GM23248 (cell line): Measurements from ENCODE around the gene KRTAP3-1. TPM values are rescaled to one million over a fixed set of nuclear protein-coding genes. Genes with fewer than 3 reads are reported as not detected.

Source experiments
- DNase-seq: peaks from one replicate; pipeline ENCODE4 v3.0.0-alpha.2; 2015
- H2AFZ ChIP-seq: fragments of 200-600 bp; sonication (generic); 2 replicates; pipeline ENCODE4 v1.6.1; 2016; ENCODE audit warnings: antibody characterized with exemption
- H3F3A ChIP-seq: fragments of 200-600 bp; sonication (generic); 2 replicates; pipeline ENCODE4 v1.6.1; 2016; ENCODE audit warnings: mild to moderate bottlenecking, antibody characterized with exemption, mixed run types; ENCODE audit not compliant: insufficient read depth
- H3K27ac ChIP-seq: fragments of 200-600 bp; sonication (generic); 2 replicates; pipeline ENCODE4 v1.5.1; 2016; ENCODE audit warnings: mild to moderate bottlenecking
- H3K27me3 ChIP-seq: fragments of 200-600 bp; sonication (generic); replicated peaks from 2 replicates; pipeline ENCODE4 v1.6.1; 2016; ENCODE audit warnings: mild to moderate bottlenecking; ENCODE audit not compliant: insufficient read depth
- H3K36me3 ChIP-seq: fragments of 200-600 bp; sonication (generic); 2 replicates; pipeline ENCODE4 v1.6.1; 2016; ENCODE audit warnings: low read depth, mild to moderate bottlenecking
- H3K4me1 ChIP-seq: fragments of 200-600 bp; sonication (generic); 2 replicates; pipeline ENCODE4 v1.6.1; 2016; ENCODE audit warnings: mild to moderate bottlenecking; ENCODE audit not compliant: insufficient read depth
- H3K4me2 ChIP-seq: fragments of 200-600 bp; sonication (generic); one replicate; pipeline ENCODE4 v1.6.1; 2016; ENCODE audit warnings: mild to moderate bottlenecking; ENCODE audit not compliant: unreplicated experiment
- H3K4me3 ChIP-seq: fragments of 200-600 bp; sonication (generic); 2 replicates; pipeline ENCODE4 v1.5.1; 2016; ENCODE audit warnings: mild to moderate bottlenecking
- H3K79me2 ChIP-seq: fragments of 200-600 bp; sonication (generic); 2 replicates; pipeline ENCODE4 v1.6.1; 2016; ENCODE audit warnings: mild to moderate bottlenecking; ENCODE audit not compliant: insufficient read depth
- H3K9ac ChIP-seq: fragments of 200-600 bp; sonication (generic); 2 replicates; pipeline ENCODE4 v1.6.1; 2016; ENCODE audit warnings: mild to moderate bottlenecking
- H3K9me2 ChIP-seq: fragments of 200-600 bp; sonication (generic); 2 replicates; pipeline ENCODE4 v1.6.1; 2016; ENCODE audit warnings: mixed run types, mild to moderate bottlenecking, moderate library complexity; ENCODE audit not compliant: insufficient read depth
- H3K9me3 ChIP-seq: fragments of 200-600 bp; sonication (generic); one replicate; pipeline ENCODE4 v1.6.1; 2017; ENCODE audit warnings: low read depth
- H4K20me1 ChIP-seq: fragments of 200-600 bp; sonication (generic); 2 replicates; pipeline ENCODE4 v1.6.0; 2016; ENCODE audit not compliant: insufficient read depth
- EZH2 ChIP-seq: fragments of 200-600 bp; sonication (generic); IDR thresholded peaks from 2 replicates; pipeline ENCODE4 v1.6.1; 2018; ENCODE audit warnings: antibody characterized with exemption, mild to moderate bottlenecking; ENCODE audit not compliant: insufficient read depth, poor library complexity, severe bottlenecking
- EZH2phosphoT487 ChIP-seq: fragments of 200-600 bp; sonication (generic); IDR thresholded peaks from 2 replicates; pipeline ENCODE4 v1.6.1; 2018; ENCODE audit warnings: antibody characterized with exemption, moderate library complexity, mild to moderate bottlenecking, low read depth; ENCODE audit not compliant: insufficient read depth
- WGBS, 2 experiments: methylation state at CpG; one replicate each; pipeline ENCODE4 v1.1.6; 2015 to 2017; ENCODE audit warnings: low lambda C conversion rate in 2 of 2, low coverage in 1 of 2; ENCODE audit errors: missing lambda C conversion rate in 2 of 2; 5-methylcytosine and 5-hydroxymethylcytosine counted together
- in situ Hi-C: fragments of 300-500 bp; cut with MboI; formaldehyde crosslinking; loops from 2 replicates; pipeline ENCODE4 v1.15.0; 2020
- polyA plus RNA-seq: library from polyadenylated mRNA; unstranded; fragments of >200 nt; fragmentation: Nextera tagmentation; extraction: Ambion mirVana; gene quantifications from 2 replicates; pipeline ENCODE4 v1.2.1, GENCODE V29; 2016
- total RNA-seq: library from RNA; depleted of rRNA; stranded (reverse); fragments of >200 nt; shearing (Covaris generic); gene quantifications from 2 replicates; pipeline ENCODE4 v1.2.3, GENCODE V29; 2014

KRTAP3-1 gene
- total and polyA plus RNA-seq, 2 experiments from 2014 or later = not detected

DNA sequence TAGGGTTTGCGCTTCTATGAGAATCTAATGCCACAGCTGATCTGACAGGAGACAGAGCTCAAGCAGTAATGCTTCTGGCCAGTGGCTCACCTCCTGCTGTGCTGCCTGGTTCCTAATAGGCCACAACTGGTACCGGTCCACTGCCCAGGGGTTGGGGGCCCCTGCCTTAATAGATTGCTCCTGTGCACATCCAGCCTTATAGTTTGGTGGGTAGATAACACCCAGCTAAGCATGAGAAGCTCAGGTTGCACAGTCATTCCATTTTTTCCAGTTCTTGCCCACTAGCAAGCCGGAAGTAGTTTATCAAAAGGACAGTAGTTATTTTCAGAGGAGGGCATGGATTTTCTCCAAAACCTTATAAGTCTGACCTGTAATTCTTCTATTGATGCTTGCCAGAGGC is 10.5 kb upstream of the KRTAP3-1 start:
- no peak for DNase-seq
- WGBS, 2 experiments = 94 to 100% methylated on average over 3 of the region's 3 CpGs
- no peak overlapping the region for H3K4me2 ChIP-seq

DNA sequence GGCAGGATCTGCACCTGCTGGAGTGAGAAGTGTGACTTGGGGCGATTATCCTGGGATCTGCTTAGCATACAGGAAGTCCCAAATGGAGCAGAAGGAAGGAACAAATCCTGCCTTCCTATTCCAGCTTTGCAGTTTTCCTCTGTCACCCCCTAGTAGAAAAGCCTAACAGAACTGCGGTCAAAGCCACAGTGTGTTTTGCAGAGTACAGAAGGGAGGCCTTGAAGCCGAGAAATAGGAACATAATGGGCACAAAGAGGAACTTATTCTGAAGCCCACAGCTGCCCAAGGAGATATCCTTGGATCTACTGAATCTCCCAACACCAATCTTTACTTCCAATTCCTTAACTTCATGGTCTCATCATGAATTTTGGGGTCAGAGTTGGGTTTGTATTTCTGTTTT is 9.6 kb upstream of the KRTAP3-1 start:
- no peak overlapping the region for H3K9ac ChIP-seq
- no peak for DNase-seq
- no peak overlapping the region for H3K27ac ChIP-seq
- H3F3A ChIP-seq = peaks cover 11% of the 10 kb centered on the region
- 92 to 97% methylated on average over 3 of the region's 3 CpGs for WGBS, 2 experiments
- peaks cover 7% of the 10 kb centered on the region for H3K4me1 ChIP-seq
- H4K20me1 ChIP-seq = no peaks in the 10 kb centered on the region
- TF ChIP-seq EZH2 (no peak), EZH2phosphoT487 (no peak)
- no peaks in the 10 kb centered on the region for H3K9me3 ChIP-seq
- in situ Hi-C loops = no loop called here
- no peak overlapping the region for H3K4me2 ChIP-seq
- H3K79me2 ChIP-seq = no peaks in the 10 kb centered on the region
- H3K9me2 ChIP-seq = no peaks in the 10 kb centered on the region
- no peak overlapping the region for H2AFZ ChIP-seq
- H3K27me3 ChIP-seq = no peaks in the 10 kb centered on the region
- H3K36me3 ChIP-seq = no peaks in the 10 kb centered on the region
- no peak overlapping the region for H3K4me3 ChIP-seq

More for the DNA sequence above, 10.5 kb upstream of the KRTAP3-1 start:
- no peak overlapping the region for H3K9ac ChIP-seq
- peaks cover 4% of the 10 kb centered on the region; the same call in 1 of the 2 replicates for H3F3A ChIP-seq
- no peak overlapping the region for H3K27ac ChIP-seq
- no peaks in the 10 kb centered on the region for H3K79me2 ChIP-seq
- no peaks in the 10 kb centered on the region for H4K20me1 ChIP-seq
- H3K9me2 ChIP-seq = no peaks in the 10 kb centered on the region
- no peak overlapping the region for H2AFZ ChIP-seq
- no peaks in the 10 kb centered on the region for H3K4me1 ChIP-seq
- H3K36me3 ChIP-seq = no peaks in the 10 kb centered on the region
- H3K4me3 ChIP-seq = no peak overlapping the region
- H3K27me3 ChIP-seq = no peaks in the 10 kb centered on the region
- TF ChIP-seq EZH2 = no peak
- no peak for TF ChIP-seq EZH2phosphoT487
- no peaks in the 10 kb centered on the region for H3K9me3 ChIP-seq
- in situ Hi-C loops = no loop called here

DNA sequence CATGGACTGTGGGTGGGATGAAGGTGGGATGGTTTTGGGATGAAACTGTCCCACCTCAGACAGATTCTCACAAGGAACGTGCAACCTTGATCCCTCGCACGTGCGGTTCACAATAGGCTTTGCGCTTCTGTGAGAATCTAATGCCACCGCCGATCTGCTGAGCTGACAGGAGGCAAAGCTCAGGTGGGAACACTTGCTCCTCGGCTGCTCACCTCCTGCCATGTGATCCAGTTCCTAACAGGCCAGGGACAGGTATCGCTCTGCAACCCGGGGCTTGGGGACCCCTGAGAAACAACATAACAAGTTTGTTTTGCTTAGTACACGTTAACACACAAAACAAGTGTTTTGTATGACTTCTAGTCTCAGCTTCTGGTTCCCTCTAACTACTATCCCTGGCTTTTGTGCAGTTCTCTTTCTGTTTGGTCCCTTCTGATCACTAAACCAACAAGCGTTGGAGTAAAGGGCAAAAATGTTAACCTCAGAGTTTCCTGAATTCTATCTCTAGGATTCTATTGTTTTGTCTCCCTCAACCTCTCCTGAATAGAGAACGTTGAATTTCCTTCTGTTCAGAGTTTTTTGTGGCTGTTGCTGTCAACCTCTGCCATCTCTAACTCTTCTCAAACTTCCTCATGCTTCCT is 7.8 kb upstream of the KRTAP3-1 start:
- Histone ChIP-seq H3K36me3 (no peaks in the 10 kb centered on the region), H3K9me3 (no peaks in the 10 kb centered on the region), H3K9me2 (no peaks in the 10 kb centered on the region), H3K4me3 (no peak overlapping the region), H3K27ac (no peak overlapping the region), H2AFZ (no peak overlapping the region), H3K27me3 (no peaks in the 10 kb centered on the region), H3K9ac (no peak overlapping the region), H3K4me1 (peaks cover 16% of the 10 kb centered on the region), H3K79me2 (no peaks in the 10 kb centered on the region), H3F3A (peaks cover 28% of the 10 kb centered on the region), H3K4me2 (no peak overlapping the region), H4K20me1 (no peaks in the 10 kb centered on the region)
- TF ChIP-seq EZH2phosphoT487 (no peak), EZH2 (no peak)
- no peak for DNase-seq
- WGBS, 2 experiments = 90 to 92% methylated on average over 13 of the region's 13 CpGs
- in situ Hi-C loops = no loop called here

DNA sequence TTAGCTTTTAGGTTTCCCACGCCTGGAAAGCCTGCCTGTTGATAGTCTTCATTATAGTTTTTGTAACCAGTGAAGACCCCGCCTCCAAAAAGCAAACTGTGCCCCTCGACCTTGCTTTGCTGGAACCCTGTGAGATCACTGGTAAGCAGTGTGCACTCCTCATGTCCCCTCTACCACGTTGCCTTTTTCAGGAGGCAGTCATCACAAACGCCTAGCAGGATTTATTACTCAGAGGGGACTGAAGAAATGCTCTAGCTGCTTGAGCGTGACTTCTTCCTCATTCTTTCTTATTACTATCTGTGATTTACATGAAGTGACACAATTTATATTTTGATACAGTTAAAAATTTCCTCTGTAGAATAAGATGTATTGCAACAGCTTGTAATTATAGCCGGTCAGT is 6.5 kb upstream of the KRTAP3-1 start:
- Histone ChIP-seq H3K9me3 (no peaks in the 10 kb centered on the region), H3K4me2 (no peak overlapping the region), H3F3A (peaks cover 28% of the 10 kb centered on the region), H3K4me1 (peaks cover 16% of the 10 kb centered on the region), H3K36me3 (no peaks in the 10 kb centered on the region), H3K9me2 (no peaks in the 10 kb centered on the region), H2AFZ (no peak overlapping the region), H3K4me3 (no peak overlapping the region), H3K27ac (no peak overlapping the region), H4K20me1 (no peaks in the 10 kb centered on the region), H3K9ac (no peak overlapping the region), H3K79me2 (no peaks in the 10 kb centered on the region), H3K27me3 (no peaks in the 10 kb centered on the region)
- no peak for DNase-seq
- TF ChIP-seq EZH2 (no peak), EZH2phosphoT487 (no peak)
- WGBS, 2 experiments = 74 to 78% methylated on average over 7 of the region's 7 CpGs
- in situ Hi-C loops = no loop called here
